ENCODE results near the gene ANKS1B. TPM values are rescaled to one million over a fixed set of nuclear protein-coding genes. Genes with fewer than 3 reads are reported as not detected.

ANKS1B gene
- total RNA-seq, 1 donor from 2014 or later: 2.4 TPM

DNA sequence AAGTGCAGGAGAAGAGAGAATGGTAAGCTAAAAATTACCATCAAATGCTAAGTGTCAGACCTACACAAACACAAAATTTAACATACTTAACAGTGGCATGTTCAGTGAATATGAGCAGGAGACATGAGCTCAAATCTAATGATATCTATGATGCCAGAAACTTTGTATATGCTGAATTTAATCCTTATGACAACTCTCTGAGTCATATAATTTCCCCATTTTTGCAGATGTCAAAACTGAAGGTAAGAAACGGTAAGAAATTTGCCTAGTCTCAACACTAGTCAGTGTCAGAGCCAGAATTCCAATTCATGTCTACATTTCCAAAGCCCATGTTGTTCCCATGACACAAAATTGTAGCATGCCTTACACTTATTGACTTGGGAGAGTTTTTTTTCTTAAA is 963.9 kb downstream of the ANKS1B start:
- no peak overlapping the region for H3K27ac Mint-ChIP-seq (ENCODE audit: unreplicated experiment)
- no peaks in the 10 kb centered on the region for H3K4me1 ChIP-seq (ENCODE audit: insufficient read depth, low read length)
- H3K9me3 Mint-ChIP-seq (ENCODE audit: unreplicated experiment): no peaks in the 10 kb centered on the region
- H3K27ac ChIP-seq (ENCODE audit: low read depth, low read length): no peak overlapping the region
- no peak overlapping the region for H2AFZ ChIP-seq (ENCODE audit: low read depth, low read length)
- no peaks in the 10 kb centered on the region for H3K36me3 ChIP-seq (ENCODE audit: insufficient read depth, low read length)
- no peaks in the 10 kb centered on the region for H3K79me2 ChIP-seq (ENCODE audit: insufficient read depth, low read length)
- no peaks in the 10 kb centered on the region for H3K36me3 Mint-ChIP-seq (ENCODE audit: low read depth, unreplicated experiment)
- no peak overlapping the region for H3K4me2 ChIP-seq (ENCODE audit: low read length)
- DNase-seq (ENCODE audit: low read depth): no peak
- no peaks in the 10 kb centered on the region for H3K4me1 Mint-ChIP-seq (ENCODE audit: low read depth, unreplicated experiment)
- TF ChIP-seq, protein P1, sequence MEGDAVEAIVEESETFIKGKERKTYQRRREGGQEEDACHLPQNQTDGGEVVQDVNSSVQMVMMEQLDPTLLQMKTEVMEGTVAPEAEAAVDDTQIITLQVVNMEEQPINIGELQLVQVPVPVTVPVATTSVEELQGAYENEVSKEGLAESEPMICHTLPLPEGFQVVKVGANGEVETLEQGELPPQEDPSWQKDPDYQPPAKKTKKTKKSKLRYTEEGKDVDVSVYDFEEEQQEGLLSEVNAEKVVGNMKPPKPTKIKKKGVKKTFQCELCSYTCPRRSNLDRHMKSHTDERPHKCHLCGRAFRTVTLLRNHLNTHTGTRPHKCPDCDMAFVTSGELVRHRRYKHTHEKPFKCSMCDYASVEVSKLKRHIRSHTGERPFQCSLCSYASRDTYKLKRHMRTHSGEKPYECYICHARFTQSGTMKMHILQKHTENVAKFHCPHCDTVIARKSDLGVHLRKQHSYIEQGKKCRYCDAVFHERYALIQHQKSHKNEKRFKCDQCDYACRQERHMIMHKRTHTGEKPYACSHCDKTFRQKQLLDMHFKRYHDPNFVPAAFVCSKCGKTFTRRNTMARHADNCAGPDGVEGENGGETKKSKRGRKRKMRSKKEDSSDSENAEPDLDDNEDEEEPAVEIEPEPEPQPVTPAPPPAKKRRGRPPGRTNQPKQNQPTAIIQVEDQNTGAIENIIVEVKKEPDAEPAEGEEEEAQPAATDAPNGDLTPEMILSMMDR (IDR thresholded peaks at IDR 0.05; ENCODE audit: insufficient read depth, low read depth, low read length): no peak
- no peak for TF ChIP-seq EZH2 (IDR thresholded peaks at IDR 0.05; ENCODE audit: insufficient read depth, low read length)
- H3K27me3 Mint-ChIP-seq (ENCODE audit: low read depth, unreplicated experiment): peaks cover 2% of the 10 kb centered on the region
- no peak overlapping the region for H3K9ac ChIP-seq (ENCODE audit: low read length)
- no peaks in the 10 kb centered on the region for H4K20me1 ChIP-seq (ENCODE audit: insufficient read depth, low read length)
- H3K4me3 ChIP-seq (ENCODE audit: insufficient read depth, low read depth, low read length): no peak overlapping the region
- no peak for FAIRE-seq
- no peaks in the 10 kb centered on the region for H3K9me3 ChIP-seq (ENCODE audit: insufficient read depth, low read depth, low read length)
- H3K4me3 Mint-ChIP-seq (ENCODE audit: unreplicated experiment): no peak overlapping the region
- H3K27me3 ChIP-seq (ENCODE audit: insufficient read depth, low read length): no peaks in the 10 kb centered on the region

DNA sequence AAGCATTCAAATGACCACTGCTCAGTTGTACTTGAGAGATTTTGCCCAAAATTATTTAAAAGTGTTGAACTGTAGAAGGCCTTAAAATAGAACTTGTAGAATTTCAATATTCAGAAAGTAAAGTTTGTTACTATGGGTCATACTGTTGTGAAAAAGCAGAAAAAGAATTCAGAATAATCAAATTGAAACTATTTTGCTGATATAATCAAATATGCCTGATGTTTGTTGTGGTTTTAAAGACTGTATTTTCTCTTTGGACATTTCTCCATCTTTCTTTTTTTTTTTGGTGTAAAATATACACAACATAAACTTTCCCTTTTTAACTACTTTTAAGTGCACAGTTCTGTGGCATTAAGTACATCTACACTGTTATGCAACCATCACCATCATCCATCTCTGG is 964.9 kb downstream of the ANKS1B start:
- no peaks in the 10 kb centered on the region for H3K4me1 Mint-ChIP-seq (ENCODE audit: low read depth, unreplicated experiment)
- H3K9me3 Mint-ChIP-seq (ENCODE audit: unreplicated experiment): no peaks in the 10 kb centered on the region
- Histone ChIP-seq H3K9me3 (ENCODE audit: insufficient read depth, low read depth, low read length) (no peaks in the 10 kb centered on the region), H3K4me2 (ENCODE audit: low read length) (no peak overlapping the region), H3K9ac (ENCODE audit: low read length) (no peak overlapping the region), H4K20me1 (ENCODE audit: insufficient read depth, low read length) (no peaks in the 10 kb centered on the region), H3K27me3 (ENCODE audit: insufficient read depth, low read length) (no peaks in the 10 kb centered on the region), H3K4me3 (ENCODE audit: insufficient read depth, low read depth, low read length) (no peak overlapping the region), H3K36me3 (ENCODE audit: insufficient read depth, low read length) (no peaks in the 10 kb centered on the region), H3K27ac (ENCODE audit: low read depth, low read length) (no peak overlapping the region), H2AFZ (ENCODE audit: low read depth, low read length) (no peak overlapping the region), H3K79me2 (ENCODE audit: insufficient read depth, low read length) (no peaks in the 10 kb centered on the region), H3K4me1 (ENCODE audit: insufficient read depth, low read length) (no peaks in the 10 kb centered on the region)
- H3K27me3 Mint-ChIP-seq (ENCODE audit: low read depth, unreplicated experiment): no peaks in the 10 kb centered on the region
- TF ChIP-seq, protein P1 (IDR thresholded peaks at IDR 0.05; ENCODE audit: insufficient read depth, low read depth, low read length): no peak
- TF ChIP-seq EZH2 (IDR thresholded peaks at IDR 0.05; ENCODE audit: insufficient read depth, low read length): no peak
- no peaks in the 10 kb centered on the region for H3K36me3 Mint-ChIP-seq (ENCODE audit: low read depth, unreplicated experiment)
- no peak overlapping the region for H3K4me3 Mint-ChIP-seq (ENCODE audit: unreplicated experiment)
- no peak overlapping the region for H3K27ac Mint-ChIP-seq (ENCODE audit: unreplicated experiment)
- no peak for FAIRE-seq
- no peak for DNase-seq (ENCODE audit: low read depth)

DNA sequence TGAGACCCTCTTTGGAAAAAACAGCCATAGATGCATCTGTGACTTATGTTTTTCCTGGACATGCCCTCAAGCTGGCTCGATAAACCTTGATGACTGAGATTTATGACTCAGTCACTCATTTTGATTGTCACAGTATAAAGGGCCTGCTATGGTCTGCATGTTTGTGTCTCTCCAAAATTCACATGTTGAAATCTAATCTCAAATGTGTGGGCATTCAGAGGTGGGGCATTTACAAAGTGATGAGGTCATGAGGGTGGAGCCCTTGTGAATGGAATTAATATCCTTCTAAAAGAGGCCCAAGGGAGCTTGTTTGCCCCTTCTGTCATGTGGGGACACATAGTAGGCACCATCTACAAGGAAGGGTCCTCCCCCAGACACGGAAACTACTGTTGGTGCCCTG is 966.8 kb downstream of the ANKS1B start:
- Mint-ChIP-seq H3K27me3 (ENCODE audit: low read depth, unreplicated experiment) (no peaks in the 10 kb centered on the region), H3K9me3 (ENCODE audit: unreplicated experiment) (no peaks in the 10 kb centered on the region), H3K4me1 (ENCODE audit: low read depth, unreplicated experiment) (no peaks in the 10 kb centered on the region), H3K4me3 (ENCODE audit: unreplicated experiment) (no peak overlapping the region), H3K36me3 (ENCODE audit: low read depth, unreplicated experiment) (no peaks in the 10 kb centered on the region), H3K27ac (ENCODE audit: unreplicated experiment) (no peak overlapping the region)
- Histone ChIP-seq H3K27me3 (ENCODE audit: insufficient read depth, low read length) (no peaks in the 10 kb centered on the region), H3K9me3 (ENCODE audit: insufficient read depth, low read depth, low read length) (no peaks in the 10 kb centered on the region), H3K27ac (ENCODE audit: low read depth, low read length) (no peak overlapping the region), H3K79me2 (ENCODE audit: insufficient read depth, low read length) (no peaks in the 10 kb centered on the region), H3K9ac (ENCODE audit: low read length) (no peak overlapping the region), H3K36me3 (ENCODE audit: insufficient read depth, low read length) (no peaks in the 10 kb centered on the region), H3K4me2 (ENCODE audit: low read length) (no peak overlapping the region), H2AFZ (ENCODE audit: low read depth, low read length) (no peak overlapping the region), H3K4me3 (ENCODE audit: insufficient read depth, low read depth, low read length) (no peak overlapping the region), H3K4me1 (ENCODE audit: insufficient read depth, low read length) (no peaks in the 10 kb centered on the region), H4K20me1 (ENCODE audit: insufficient read depth, low read length) (no peaks in the 10 kb centered on the region)
- FAIRE-seq (no peak), DNase-seq (ENCODE audit: low read depth) (no peak)
- TF ChIP-seq EZH2 (IDR thresholded peaks at IDR 0.05; ENCODE audit: insufficient read depth, low read length): no peak
- TF ChIP-seq, protein P1 (IDR thresholded peaks at IDR 0.05; ENCODE audit: insufficient read depth, low read depth, low read length): no peak
